DMS53 treated with DMSO at 0.1 percent for 48 hours (cell line): ENCODE results near the gene ALG12.
A peak's percentile ranks its signal among the peaks of the same experiment; 100 is the strongest.
"Not testable (repeated sequence)": the region's sequence is repeated elsewhere in the genome, so short reads cannot be mapped to it uniquely, and the experiment has no call there.

Experiments
- DNase-seq: peaks from one replicate; lab custom pipeline; 2025; ENCODE audit not compliant: unreplicated experiment; lab: John Stamatoyannopoulos, UW

Gene ALG12

GRCh38 chr22:49946612-49947295 lies 28.5 kb upstream of the ALG12 start:
- DNase-seq, result peak; percentile 11

DNA sequence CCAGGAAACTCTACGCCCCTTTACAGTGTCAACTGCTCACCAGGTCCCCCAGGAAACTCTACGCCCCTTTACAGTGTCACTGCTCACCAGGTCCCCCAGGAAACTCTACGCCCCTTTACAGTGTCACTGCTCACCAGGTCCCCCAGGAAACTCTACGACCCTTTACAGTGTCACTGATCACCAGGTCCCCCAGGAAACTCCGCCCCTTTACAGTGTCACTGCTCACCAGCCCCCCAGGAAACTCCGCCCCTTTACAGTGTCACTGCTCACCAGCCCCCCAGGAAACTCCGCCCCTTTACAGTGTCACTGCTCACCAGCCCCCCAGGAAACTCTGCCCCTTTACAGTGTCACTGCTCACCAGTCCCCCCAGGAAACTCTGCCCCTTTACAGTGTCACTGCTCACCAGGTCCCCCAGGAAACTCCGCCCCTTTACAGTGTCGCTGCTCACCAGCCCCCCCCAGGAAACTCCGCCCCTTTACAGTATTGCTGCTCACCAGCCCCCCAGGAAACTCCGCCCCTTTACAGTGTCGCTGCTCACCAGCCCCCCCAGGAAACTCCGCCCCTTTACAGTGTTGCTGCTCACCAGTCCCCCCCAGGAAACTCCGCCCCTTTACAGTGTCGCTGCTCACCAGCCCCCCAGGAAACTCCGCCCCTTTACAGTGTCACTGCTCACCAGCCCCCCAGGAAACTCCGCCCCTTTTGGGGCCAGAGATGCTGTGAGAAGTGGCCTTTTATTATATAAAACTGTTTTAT lies 27.0 kb upstream of the ALG12 start:
- DNase-seq, result not testable (repeated sequence)

DNA sequence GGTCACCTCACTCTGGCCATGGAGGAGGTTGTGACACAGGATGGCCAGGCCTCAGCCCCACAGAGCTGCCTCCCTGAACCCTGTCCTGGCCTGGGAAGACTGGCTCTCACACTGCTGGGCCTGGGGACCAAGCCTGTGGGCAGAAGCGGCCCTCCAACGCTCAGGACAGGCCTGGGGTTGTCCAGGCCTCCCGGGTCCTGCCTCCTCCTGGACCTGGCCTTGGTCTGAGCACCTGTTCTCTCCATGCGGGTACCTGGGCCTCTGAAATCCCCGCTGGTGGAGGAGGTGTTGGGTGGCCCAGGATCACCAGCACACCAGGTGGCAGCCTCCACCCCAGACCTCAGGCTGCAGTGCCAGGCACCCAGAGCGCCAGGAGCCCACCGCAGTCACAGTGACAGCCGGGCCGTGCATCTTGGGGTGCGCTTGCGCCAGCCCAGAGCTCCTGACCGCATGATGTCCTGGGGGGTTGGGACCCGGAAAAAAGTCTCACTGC lies 26.2 kb upstream of the ALG12 start:
- no peak for DNase-seq

DNA sequence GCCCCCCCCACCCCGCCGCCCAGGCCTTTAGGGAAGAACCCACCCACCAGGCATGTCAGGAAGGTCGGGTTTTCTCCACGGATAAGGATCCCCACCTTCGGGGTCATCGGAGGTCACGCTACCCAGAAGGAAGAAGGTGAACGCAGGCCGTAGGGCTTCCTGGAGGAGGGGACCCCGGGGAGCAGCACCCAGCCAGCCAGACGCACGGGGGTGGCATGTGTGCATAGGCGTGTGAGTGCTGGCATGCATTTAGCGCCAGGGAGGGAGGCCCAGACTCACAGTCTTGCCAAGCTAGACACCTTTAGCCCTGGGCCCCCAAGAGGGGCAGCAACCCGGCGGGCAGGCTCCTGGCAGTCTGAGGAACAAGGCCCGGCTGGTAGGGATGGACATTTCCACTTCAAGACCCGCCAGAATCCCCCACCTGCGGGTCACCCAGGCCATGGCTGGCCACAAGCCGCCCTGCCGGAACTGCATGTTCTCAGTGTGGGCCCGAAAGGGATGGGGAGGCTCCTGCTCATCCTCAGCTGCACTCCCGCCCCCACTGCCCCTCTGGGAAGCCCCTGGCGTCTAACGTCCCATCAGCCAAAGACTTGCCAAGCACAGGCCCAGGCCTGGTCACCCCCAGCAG lies 25.6 kb upstream of the ALG12 start:
- DNase-seq, result no peak

DNA sequence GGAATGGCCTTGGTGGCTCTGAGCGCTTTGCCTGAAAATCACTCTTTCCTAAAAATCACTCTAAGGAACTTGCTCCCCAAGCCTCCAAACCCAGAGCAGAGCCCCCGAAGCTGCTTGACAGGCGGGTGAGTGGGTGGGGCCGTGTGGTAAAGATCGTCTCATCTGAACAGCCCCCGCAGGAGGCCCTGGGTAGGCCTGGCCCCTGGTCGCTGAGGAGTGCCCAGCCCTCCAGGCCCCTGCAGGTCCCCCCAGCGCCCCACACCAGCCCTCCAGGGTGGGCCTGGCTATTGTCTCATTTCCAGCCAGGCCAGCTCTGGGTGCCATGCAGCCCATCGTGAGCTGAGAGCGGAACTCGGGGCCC lies 25.1 kb upstream of the ALG12 start:
- no peak for DNase-seq

- no peak for DNase-seq
Observed at GRCh38 chr22:49942565-49943404, 24.5 kb upstream of the ALG12 start.

GRCh38 chr22:49941507-49942316 lies 23.5 kb upstream of the ALG12 start:
- no peak for DNase-seq

GRCh38 chr22:49938565-49939136 lies 20.4 kb upstream of the ALG12 start:
- no peak for DNase-seq

DNA sequence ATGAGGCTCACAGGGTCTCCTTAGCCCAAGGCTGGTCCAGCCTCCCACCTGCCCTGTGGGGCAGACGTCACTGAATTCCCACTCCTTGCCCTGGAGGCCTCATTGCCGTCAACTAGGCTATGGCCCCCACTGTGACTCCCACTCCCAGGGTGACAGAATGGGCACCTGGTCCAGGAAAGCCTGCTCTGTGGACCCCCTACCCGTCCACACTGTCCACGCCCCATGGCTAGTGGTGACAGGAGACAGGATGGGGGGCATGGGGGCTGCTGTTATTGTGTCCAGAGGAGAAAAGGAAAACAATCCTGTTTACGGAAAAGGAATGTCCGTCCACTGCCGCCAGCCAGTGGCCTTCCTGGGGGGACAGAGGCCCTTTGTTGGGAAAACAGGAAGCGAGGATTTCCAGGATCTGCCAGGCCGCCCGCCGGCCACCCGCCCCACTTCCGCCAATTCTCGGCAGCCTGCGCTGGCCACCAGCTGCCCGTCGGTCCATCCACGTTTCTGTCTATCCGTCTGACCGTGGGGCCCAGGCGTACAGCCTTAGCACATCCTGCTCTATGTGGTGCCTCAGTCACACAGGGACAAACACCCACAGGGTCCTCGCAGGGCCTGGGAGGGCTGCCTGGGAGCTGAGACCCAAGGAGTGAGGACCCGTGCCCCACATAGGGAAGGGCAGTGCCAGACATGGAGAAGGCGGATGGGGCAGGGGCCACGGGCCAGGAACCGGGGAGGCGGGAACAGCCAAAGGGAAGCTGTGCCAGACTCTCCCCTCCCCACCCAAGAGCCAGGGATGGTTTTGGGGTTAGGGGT lies 19.7 kb upstream of the ALG12 start:
- no peak for DNase-seq

- DNase-seq, result no peak
Observed at GRCh38 chr22:49936973-49937757, 18.9 kb upstream of the ALG12 start.

GRCh38 chr22:49936018-49936972 lies 18.1 kb upstream of the ALG12 start:
- peak; percentile 83 for DNase-seq

- no peak for DNase-seq
Observed at GRCh38 chr22:49935561-49935960, 17.3 kb upstream of the ALG12 start.

DNA sequence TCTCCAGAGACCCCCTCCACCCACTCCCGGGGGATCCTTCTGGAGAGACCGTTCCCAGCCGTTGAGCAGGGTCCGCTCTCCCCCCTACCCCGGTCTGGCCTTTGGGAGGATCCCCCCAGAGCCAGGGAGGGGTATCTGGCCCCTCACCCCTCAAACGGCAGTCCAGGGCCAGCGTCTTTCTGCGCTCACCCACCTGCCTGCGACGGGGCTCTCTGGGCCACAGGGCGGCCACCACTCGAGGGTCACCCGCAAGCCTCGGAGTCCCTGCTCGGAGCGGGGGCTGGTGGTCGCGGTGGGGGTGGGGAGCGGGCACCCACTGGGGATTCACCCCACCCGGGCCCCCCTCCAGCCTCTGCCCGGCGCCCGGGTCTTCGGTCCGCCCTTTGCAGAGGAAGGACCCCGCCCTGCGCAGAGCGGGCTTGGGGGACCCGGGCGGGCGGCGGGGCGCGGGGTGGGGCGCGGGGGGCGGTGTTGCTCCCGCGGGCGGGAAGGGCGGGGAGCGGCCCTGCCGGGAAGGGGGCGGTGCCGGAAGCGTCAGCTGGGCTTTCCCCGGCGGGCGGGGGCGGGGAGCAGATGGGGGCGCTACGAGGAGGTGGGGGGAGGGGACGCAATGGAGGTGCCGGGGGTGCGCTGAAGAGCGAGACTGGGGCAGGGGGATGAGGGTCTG lies 16.8 kb upstream of the ALG12 start:
- DNase-seq, result no peak

DNA sequence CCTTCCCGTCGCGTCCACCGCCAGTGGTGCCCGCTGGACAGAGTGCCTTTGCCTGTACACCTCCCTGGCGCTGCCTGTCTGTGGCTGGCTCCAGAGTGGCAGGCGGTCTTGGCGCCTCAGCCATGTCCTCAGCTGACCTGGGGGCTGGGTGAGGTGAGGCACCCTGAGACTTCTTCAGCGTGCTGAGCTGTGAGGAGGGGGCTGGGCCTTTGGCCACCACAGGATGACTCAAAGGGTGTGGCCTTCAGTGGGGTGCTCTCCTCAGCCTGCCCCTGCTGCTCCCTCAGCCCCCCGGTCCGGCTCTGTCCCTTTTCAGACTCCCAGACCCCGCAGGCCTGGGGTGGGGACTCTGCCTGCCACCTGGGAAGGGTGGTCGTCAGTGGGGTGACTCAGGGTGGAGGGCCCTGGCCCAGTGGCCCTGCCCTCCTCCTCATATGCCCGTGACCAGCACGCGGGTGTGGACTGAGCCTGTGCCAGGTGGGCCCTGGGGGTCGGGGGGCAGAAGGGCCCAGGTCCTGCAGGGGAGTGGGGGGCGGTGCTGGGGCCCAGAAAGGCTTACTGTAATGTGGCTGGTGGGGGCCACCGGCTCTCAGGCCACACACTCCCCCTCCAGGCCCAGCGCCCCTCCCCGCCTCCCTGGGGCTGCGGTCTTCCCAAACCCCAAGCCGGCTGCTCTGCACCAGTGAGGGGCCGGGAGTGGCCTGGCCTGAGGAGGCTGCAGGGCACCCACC lies 16.1 kb upstream of the ALG12 start:
- no peak for DNase-seq

DNA sequence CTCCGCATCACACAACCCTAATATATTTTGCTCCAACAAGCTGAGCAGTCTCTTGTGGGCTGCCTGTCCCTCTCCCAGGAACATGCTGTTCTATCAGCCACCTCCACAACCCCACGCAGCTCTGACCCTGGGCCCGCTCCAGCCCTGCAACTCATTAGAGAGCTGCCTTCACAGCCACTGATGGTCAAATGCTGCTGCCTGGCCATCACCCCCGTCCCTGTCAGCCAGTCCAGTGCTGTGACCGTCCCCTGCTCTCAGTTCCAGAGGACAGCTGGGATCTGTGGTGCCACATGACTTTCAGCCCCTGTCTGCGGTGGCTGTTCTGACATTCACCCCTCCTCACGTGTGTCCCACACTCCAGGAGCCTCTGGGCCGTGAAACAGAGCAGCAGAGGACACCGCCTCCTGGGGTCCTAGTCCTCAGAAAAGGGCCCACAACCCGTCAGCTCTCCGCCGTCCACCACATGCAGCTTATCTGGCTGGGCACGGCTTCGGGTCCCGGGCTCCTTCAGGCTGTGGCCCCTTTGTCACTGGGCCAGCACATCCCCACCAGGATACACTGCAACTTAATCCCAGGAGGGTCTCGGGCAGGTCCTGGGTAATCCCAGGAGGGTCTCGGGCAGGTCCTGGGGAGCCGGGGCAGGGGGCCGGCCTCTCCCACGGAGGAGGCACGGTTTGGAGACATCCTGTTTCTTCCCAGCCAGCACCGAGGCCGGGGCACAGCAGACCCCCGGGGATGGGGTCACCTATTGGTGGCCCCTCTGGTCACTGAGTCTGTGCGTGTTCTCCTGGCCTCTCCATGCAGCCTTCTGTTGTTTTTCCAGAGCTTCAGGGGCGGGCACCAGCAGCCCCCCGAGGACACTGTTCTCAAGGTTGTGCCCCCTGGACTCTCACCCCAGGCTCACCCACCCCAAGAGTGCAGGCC lies 15.3 kb upstream of the ALG12 start:
- no peak for DNase-seq
